ENCODE measurements around the gene VGF. TPM values are rescaled to one million over a fixed set of nuclear protein-coding genes. Genes with fewer than 3 reads are reported as not detected.

Gene VGF
- total RNA-seq, 2 donors from 2014 or later, result not detected

DNA sequence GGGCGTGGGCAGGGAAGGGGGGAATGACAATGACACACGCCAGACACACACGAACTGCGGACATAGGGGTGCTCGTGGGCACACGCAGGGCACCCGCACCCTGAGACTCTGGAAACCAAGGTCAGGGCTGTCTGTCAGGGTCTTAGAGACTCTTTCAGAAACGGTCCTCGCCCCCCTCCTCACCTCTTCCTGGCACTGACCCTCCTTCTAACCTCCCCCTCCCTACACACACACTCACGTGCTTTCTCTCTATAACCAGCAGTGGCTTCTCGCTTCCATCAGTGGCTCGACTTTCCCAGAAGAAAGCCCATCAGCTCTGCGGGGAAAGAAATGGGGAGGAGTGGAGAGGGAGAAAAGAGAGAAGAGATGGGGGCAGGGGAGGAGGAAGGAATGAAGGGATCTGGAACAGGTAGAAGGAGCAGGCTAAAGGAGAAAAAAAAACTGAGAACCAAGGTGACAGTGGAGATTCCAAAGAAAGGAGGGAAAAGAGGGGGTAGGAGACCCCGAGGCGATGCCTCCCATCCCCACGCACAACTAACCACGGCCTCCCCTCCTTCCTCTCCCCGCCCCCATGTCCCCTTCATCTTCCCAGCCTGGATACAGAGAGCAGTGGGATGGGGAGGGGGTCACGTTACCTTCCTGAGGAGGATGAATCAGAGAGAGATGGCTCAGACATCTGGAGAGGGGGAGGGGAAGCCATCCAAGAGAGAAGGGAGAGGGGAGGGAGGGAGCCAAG is 1.7 kb upstream of the VGF start:
- no peak overlapping the region for H3K4me3 ChIP-seq
- no peaks in the 10 kb centered on the region for H3K9me3 ChIP-seq
- DNase-seq (ENCODE audit: low spot score), result no peak
- peaks cover 41 to 61% of the 10 kb centered on the region in 2 donors for H3K27me3 ChIP-seq
- peaks cover 0 to 56% of the 10 kb centered on the region in 2 donors for H3K4me1 ChIP-seq
- TF ChIP-seq, protein P1, sequence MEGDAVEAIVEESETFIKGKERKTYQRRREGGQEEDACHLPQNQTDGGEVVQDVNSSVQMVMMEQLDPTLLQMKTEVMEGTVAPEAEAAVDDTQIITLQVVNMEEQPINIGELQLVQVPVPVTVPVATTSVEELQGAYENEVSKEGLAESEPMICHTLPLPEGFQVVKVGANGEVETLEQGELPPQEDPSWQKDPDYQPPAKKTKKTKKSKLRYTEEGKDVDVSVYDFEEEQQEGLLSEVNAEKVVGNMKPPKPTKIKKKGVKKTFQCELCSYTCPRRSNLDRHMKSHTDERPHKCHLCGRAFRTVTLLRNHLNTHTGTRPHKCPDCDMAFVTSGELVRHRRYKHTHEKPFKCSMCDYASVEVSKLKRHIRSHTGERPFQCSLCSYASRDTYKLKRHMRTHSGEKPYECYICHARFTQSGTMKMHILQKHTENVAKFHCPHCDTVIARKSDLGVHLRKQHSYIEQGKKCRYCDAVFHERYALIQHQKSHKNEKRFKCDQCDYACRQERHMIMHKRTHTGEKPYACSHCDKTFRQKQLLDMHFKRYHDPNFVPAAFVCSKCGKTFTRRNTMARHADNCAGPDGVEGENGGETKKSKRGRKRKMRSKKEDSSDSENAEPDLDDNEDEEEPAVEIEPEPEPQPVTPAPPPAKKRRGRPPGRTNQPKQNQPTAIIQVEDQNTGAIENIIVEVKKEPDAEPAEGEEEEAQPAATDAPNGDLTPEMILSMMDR (IDR thresholded peaks at IDR 0.05), result no peak
- no peak overlapping the region for H3K27ac ChIP-seq
- no peaks in the 10 kb centered on the region for H3K36me3 ChIP-seq

DNA sequence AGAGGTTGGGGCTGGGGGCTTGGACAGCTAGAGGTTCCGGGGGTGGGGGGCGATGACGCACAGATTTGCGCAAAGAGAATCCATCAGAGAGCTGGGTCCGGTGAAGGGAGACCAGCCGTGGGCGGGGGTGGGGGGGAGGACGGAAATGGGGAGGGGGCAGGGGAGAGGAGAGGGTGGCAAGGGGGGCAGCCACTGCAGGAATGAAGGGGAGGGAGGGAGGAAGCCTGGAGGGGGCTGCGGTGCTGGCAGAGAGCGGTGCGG is 1.2 kb upstream of the VGF start:
- TF ChIP-seq, protein P1 (IDR thresholded peaks at IDR 0.05), result no peak
- no peak overlapping the region for H3K4me3 ChIP-seq
- peaks cover 0 to 52% of the 10 kb centered on the region in 2 donors for H3K4me1 ChIP-seq
- no peak for DNase-seq (ENCODE audit: low spot score)
- no peak overlapping the region for H3K27ac ChIP-seq
- H3K36me3 ChIP-seq, result no peaks in the 10 kb centered on the region
- no peaks in the 10 kb centered on the region for H3K9me3 ChIP-seq
- peaks cover 36 to 57% of the 10 kb centered on the region in 2 donors for H3K27me3 ChIP-seq

DNA sequence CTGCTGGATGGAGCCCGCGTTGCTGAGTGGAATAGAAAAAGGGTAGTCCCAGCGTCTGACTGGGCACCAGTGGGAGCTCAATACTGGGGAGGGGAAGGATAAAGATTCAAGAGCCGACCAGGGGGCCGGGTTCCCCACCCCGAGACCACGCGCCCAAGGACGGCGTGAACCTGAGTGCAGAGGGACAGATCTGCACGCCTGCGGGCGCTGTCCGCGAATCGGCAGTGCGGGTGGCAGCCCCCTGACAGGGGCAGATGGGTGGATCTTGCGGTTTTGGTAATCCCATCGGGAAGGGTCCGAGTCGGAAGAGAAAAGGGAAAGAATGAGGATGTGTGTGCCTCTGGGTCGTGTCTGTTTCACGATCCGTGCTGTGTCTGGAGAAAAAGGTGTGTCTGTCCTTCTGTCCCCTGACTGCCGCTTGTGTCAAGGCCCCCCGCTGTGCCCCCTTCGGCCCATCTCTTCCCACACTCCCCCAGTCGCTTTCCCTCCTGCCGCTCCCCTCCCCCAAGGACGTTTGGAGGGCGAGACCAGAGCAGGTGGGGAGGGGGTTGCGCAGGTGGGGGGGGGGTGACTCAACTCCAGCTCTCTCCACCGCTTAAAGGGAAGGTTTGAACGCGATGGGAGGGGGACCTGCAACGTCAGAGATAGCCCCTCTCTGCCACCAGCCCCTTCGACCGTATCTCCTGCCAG is 734 bp upstream of the VGF start:
- Histone ChIP-seq H3K4me1 (peaks cover 0 to 52% of the 10 kb centered on the region in 2 donors), H3K4me3 (peak overlapping the region in 1 of 2 donors; percentile 21)

DNA sequence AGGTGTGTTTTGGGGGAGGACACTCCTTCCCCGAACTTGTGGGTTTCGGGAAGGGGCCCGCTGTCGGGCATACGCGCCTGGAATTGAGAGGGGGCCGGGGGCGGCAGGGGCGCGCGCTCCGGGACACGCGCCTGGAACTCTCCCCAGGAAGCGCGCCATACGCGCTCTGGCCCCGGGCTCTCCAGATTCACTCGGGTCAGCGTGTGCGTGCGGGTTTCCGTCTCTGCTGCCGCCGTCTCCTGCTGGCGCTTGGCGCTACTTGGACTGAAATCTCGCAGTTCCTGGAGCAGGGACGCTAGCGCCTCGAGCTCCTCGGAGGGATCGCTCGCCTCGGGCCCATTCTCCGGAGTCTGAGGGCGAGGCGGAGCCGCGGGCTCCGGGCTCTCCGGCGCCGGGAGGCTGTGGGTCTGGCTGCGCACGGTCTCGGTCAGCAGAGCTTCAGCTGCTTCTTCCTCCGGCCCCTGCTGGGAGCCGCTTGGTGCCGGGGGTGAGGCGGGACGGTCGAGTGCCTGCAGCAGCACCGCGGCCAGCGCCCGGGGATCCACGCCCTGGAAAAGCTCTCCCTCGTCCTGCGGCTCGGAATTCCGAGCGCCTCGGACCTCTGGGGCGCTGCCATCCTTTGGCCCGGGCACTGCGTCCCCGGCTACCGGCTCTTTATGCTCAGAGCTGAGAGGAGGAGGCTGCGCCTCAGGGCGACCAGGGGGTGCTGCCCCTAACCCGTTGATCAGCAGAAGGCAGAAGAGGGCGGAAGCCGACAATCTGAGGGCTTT is 1.1 kb downstream of the VGF start:
- Histone ChIP-seq H3K27me3 (peaks cover 30 to 52% of the 10 kb centered on the region in 2 donors), H3K36me3 (peaks cover 8% of the 10 kb centered on the region), H3K9me3 (no peaks in the 10 kb centered on the region), H3K4me3 (peak overlapping the region; percentile 4 to 42), H3K27ac (no peak overlapping the region), H3K4me1 (peaks cover 0 to 43% of the 10 kb centered on the region in 2 donors)
- TF ChIP-seq, protein P1 (IDR thresholded peaks at IDR 0.05), result no peak
- no peak for DNase-seq (ENCODE audit: low spot score)

More for the DNA sequence above, 734 bp upstream of the VGF start:
- Histone ChIP-seq H3K36me3 (no peaks in the 10 kb centered on the region), H3K9me3 (no peaks in the 10 kb centered on the region), H3K27ac (no peak overlapping the region), H3K27me3 (peaks cover 34 to 52% of the 10 kb centered on the region in 2 donors)
- TF ChIP-seq, protein P1 (IDR thresholded peaks at IDR 0.05), result no peak
- DNase-seq (ENCODE audit: low spot score), result no peak

DNA sequence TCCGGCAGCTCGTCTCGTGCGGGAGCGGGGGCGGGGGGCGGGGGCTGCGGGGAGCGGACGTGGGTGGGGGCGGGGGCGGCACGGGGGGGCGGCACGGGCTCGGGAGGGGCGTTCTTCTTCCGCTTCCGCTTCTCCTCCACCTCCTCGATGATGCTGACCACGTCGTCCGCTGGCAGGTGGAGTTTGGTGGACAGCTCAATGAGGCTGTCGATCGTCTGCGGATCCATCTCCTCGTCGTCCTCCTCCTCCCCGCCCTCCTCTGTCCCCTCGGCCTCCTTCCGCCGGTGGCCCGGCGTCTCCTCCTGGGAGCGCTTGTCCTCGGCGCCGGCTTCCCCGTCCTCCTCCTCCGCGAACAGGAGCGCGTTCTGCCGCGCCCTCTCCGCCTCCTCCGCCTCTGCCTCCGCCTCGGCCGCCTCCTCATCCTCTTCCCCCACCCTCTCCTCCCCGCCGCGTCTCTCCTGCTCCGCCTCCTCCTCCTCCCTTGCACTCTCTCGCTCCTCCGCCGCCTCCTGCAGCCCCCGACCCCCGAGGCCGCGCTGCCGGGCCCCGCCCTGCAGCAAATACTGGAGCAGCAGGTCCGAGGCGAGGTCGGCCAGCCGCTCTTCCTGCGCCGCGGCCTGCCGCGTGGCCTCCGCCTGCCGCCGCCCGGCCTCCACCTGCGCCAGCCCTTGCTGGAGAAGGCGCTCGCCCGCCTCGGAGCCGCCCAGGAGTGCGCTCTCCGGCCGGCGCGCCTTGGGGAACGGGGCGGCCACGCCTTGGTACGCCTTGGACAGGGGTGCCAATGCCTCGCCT is 1.9 kb downstream of the VGF start:
- peaks cover 0 to 42% of the 10 kb centered on the region in 2 donors for H3K4me1 ChIP-seq
- peaks cover 24 to 49% of the 10 kb centered on the region in 2 donors for H3K27me3 ChIP-seq
- TF ChIP-seq, protein P1 (IDR thresholded peaks at IDR 0.05), result no peak
- DNase-seq (ENCODE audit: low spot score), result no peak
- no peak overlapping the region for H3K27ac ChIP-seq
- H3K4me3 ChIP-seq, result peak overlapping the region; percentile 4 to 42
- H3K36me3 ChIP-seq, result peaks cover 12% of the 10 kb centered on the region
- no peaks in the 10 kb centered on the region for H3K9me3 ChIP-seq
